GM21786 (cell line): ENCODE results near the gene ISCA2.

Experiments used
- ATAC-seq: cut with Tn5 transposase; IDR thresholded peaks from one replicate; pipeline ENCODE4 v1.9.1; 2021; ENCODE audit not compliant: unreplicated experiment

Gene ISCA2

GRCh38 chr14:74507840-74508239 lies 14.3 kb downstream of the ISCA2 start:
- ATAC-seq = no peak

GRCh38 chr14:74508292-74508731 lies 14.7 kb downstream of the ISCA2 start:
- ATAC-seq = no peak

GRCh38 chr14:74508844-74509428 lies 15.4 kb downstream of the ISCA2 start:
- no peak for ATAC-seq

- ATAC-seq = no peak
These were observed 16.1 kb downstream of the ISCA2 start for GRCh38 chr14:74509587-74510222.

GRCh38 chr14:74510223-74510931 lies 16.8 kb downstream of the ISCA2 start:
- no peak for ATAC-seq

GRCh38 chr14:74510959-74511409 lies 17.4 kb downstream of the ISCA2 start:
- no peak for ATAC-seq

- no peak for ATAC-seq
These were observed 18.6 kb downstream of the ISCA2 start for GRCh38 chr14:74511966-74512830.

GRCh38 chr14:74514471-74514941 lies 20.9 kb downstream of the ISCA2 start:
- ATAC-seq = no peak

GRCh38 chr14:74515891-74516412 lies 22.4 kb downstream of the ISCA2 start:
- ATAC-seq = no peak

- no peak for ATAC-seq
These were observed 23.0 kb downstream of the ISCA2 start for GRCh38 chr14:74516451-74517160.

- ATAC-seq = no peak
These were observed 24.2 kb downstream of the ISCA2 start for GRCh38 chr14:74517731-74518130.

- no peak for ATAC-seq
These were observed 24.7 kb downstream of the ISCA2 start for GRCh38 chr14:74518221-74518620.

GRCh38 chr14:74519316-74520074 lies 25.9 kb downstream of the ISCA2 start:
- ATAC-seq = no peak

GRCh38 chr14:74521756-74522155 lies 28.2 kb downstream of the ISCA2 start:
- ATAC-seq = no peak

- no peak for ATAC-seq
These were observed 29.2 kb downstream of the ISCA2 start for GRCh38 chr14:74522740-74523139.

GRCh38 chr14:74524076-74524811 lies 30.7 kb downstream of the ISCA2 start:
- no peak for ATAC-seq

GRCh38 chr14:74524812-74525135 lies 31.2 kb downstream of the ISCA2 start:
- ATAC-seq = no peak

- ATAC-seq = no peak
These were observed 31.8 kb downstream of the ISCA2 start for GRCh38 chr14:74525361-74525851.
